Central memory CD8-positive, alpha-beta T cell (primary cell): ENCODE results near the gene ROGDI.

Source experiments
- ATAC-seq: fragments of 150-1000 bp; cut with Tn5 transposase; replicated peaks from 2 replicates; pipeline ENCODE4 v1.10.0; 2022; ENCODE audit warnings: mild to moderate bottlenecking, moderate FRiP score, moderate number of reproducible peaks; ENCODE audit not compliant: poor library complexity, severe bottlenecking; ENCODE audit errors: extremely low read depth
- DNase-seq, 2 donors: peaks; one replicate each; pipeline ENCODE4 v3.0.0; 2021; ENCODE audit warnings: low spot score in 2 of 2
- H3K27ac Mint-ChIP-seq: one replicate; pipeline ENCODE4 v1.8.0; 2022; ENCODE audit warnings: low read depth, mild to moderate bottlenecking, moderate library complexity, mixed read lengths
- H3K27me3 Mint-ChIP-seq: one replicate; pipeline ENCODE4 v1.8.0; 2022; ENCODE audit warnings: mixed read lengths
- H3K36me3 Mint-ChIP-seq: one replicate; pipeline ENCODE4 v1.8.0; 2022; ENCODE audit warnings: mild to moderate bottlenecking, moderate library complexity, mixed read lengths; ENCODE audit not compliant: insufficient read depth
- H3K4me1 Mint-ChIP-seq: one replicate; pipeline ENCODE4 v1.8.0; 2022; ENCODE audit warnings: mixed read lengths
- H3K4me3 Mint-ChIP-seq: one replicate; pipeline ENCODE4 v1.8.0; 2022; ENCODE audit warnings: mild to moderate bottlenecking, moderate library complexity, mixed read lengths
- H3K9me3 Mint-ChIP-seq: one replicate; pipeline ENCODE4 v1.8.0; 2022; ENCODE audit warnings: mixed read lengths

ROGDI gene

GRCh38 chr16:4801962-4802658 lies at the start of gene ROGDI:
TSS of gene ROGDI (minus strand) at chr16:4802633. CDS start at chr16:4802571, 62 bp downstream.
- no peaks in the 10 kb centered on the region for H3K9me3 Mint-ChIP-seq
- H3K27me3 Mint-ChIP-seq = no peaks in the 10 kb centered on the region
- H3K4me1 Mint-ChIP-seq = peaks cover 12% of the 10 kb centered on the region
- H3K36me3 Mint-ChIP-seq = peaks cover 8% of the 10 kb centered on the region
- H3K4me3 Mint-ChIP-seq = peak within 1 kb of the TSS; percentile 87
- DNase-seq (peak; percentile 58 to 64), ATAC-seq (peak; percentile 73)
- H3K27ac Mint-ChIP-seq = peak within 1 kb of the TSS; percentile 68

GRCh38 chr16:4850211-4850610 lies 47.8 kb upstream of the ROGDI start:
- ATAC-seq = no peak
- Mint-ChIP-seq H3K27ac (no peak overlapping the region), H3K4me3 (no peak overlapping the region), H3K9me3 (no peaks in the 10 kb centered on the region), H3K27me3 (no peaks in the 10 kb centered on the region), H3K36me3 (peaks cover 34% of the 10 kb centered on the region), H3K4me1 (peaks cover 53% of the 10 kb centered on the region)
- no peak for DNase-seq

- Mint-ChIP-seq H3K27me3 (no peaks in the 10 kb centered on the region), H3K9me3 (no peaks in the 10 kb centered on the region), H3K4me3 (peak overlapping the region; percentile 94), H3K36me3 (peaks cover 29% of the 10 kb centered on the region), H3K4me1 (peaks cover 54% of the 10 kb centered on the region), H3K27ac (peak overlapping the region; percentile 95)
- DNase-seq (peak; percentile 19 to 33), ATAC-seq (peak; percentile 16)
These were observed 45.5 kb upstream of the ROGDI start for GRCh38 chr16:4847774-4848587.

- H3K4me3 Mint-ChIP-seq = peak within 1 kb of the TSS; percentile 94
- ATAC-seq = peak; percentile 87
- peaks cover 51% of the 10 kb centered on the region for H3K4me1 Mint-ChIP-seq
- H3K36me3 Mint-ChIP-seq = peaks cover 34% of the 10 kb centered on the region
- DNase-seq = peak; percentile 98 to 99
- no peaks in the 10 kb centered on the region for H3K9me3 Mint-ChIP-seq
- H3K27ac Mint-ChIP-seq = peak within 1 kb of the TSS; percentile 95
- H3K27me3 Mint-ChIP-seq = no peaks in the 10 kb centered on the region
These were observed 44.7 kb upstream of the ROGDI start, which contains the start of the genes GLYR1 and UBN1 for GRCh38 chr16:4846901-4847773. TSS of gene GLYR1 (minus strand) at chr16:4847288. CDS start at chr16:4847265, 23 bp downstream. TSS of gene UBN1 (plus strand) at chr16:4847481. CDS start at chr16:4852918, 5,437 bp downstream.

- Mint-ChIP-seq H3K9me3 (no peaks in the 10 kb centered on the region), H3K27me3 (no peaks in the 10 kb centered on the region), H3K36me3 (peaks cover 40% of the 10 kb centered on the region), H3K4me1 (peaks cover 45% of the 10 kb centered on the region), H3K27ac (peak overlapping the region; percentile 95), H3K4me3 (peak overlapping the region; percentile 94)
- DNase-seq (peak in 1 of 2 donors; percentile 18), ATAC-seq (no peak)
These were observed 44.1 kb upstream of the ROGDI start for GRCh38 chr16:4846503-4846900.

- Mint-ChIP-seq H3K27ac (no peak overlapping the region), H3K4me1 (peaks cover 17% of the 10 kb centered on the region), H3K27me3 (no peaks in the 10 kb centered on the region), H3K4me3 (no peak overlapping the region), H3K36me3 (peaks cover 61% of the 10 kb centered on the region), H3K9me3 (no peaks in the 10 kb centered on the region)
- DNase-seq (no peak), ATAC-seq (no peak)
These were observed 38.6 kb upstream of the ROGDI start for GRCh38 chr16:4840984-4841383.

GRCh38 chr16:4839942-4840341 lies 37.5 kb upstream of the ROGDI start:
- no peaks in the 10 kb centered on the region for H3K27me3 Mint-ChIP-seq
- no peak overlapping the region for H3K27ac Mint-ChIP-seq
- no peak overlapping the region for H3K4me3 Mint-ChIP-seq
- peaks cover 62% of the 10 kb centered on the region for H3K36me3 Mint-ChIP-seq
- H3K9me3 Mint-ChIP-seq = no peaks in the 10 kb centered on the region
- DNase-seq (no peak), ATAC-seq (no peak)
- H3K4me1 Mint-ChIP-seq = peaks cover 9% of the 10 kb centered on the region

GRCh38 chr16:4837733-4838501 lies 35.5 kb upstream of the ROGDI start:
- no peak for ATAC-seq
- Mint-ChIP-seq H3K4me1 (peaks cover 9% of the 10 kb centered on the region), H3K27ac (peak overlapping the region; percentile 2), H3K27me3 (no peaks in the 10 kb centered on the region), H3K36me3 (peaks cover 55% of the 10 kb centered on the region), H3K9me3 (no peaks in the 10 kb centered on the region), H3K4me3 (no peak overlapping the region)
- no peak for DNase-seq

GRCh38 chr16:4836727-4837126 lies 34.3 kb upstream of the ROGDI start:
- ATAC-seq (no peak), DNase-seq (no peak)
- H3K36me3 Mint-ChIP-seq = peaks cover 50% of the 10 kb centered on the region
- no peaks in the 10 kb centered on the region for H3K9me3 Mint-ChIP-seq
- peak overlapping the region; percentile 2 for H3K27ac Mint-ChIP-seq
- H3K27me3 Mint-ChIP-seq = no peaks in the 10 kb centered on the region
- H3K4me3 Mint-ChIP-seq = no peak overlapping the region
- H3K4me1 Mint-ChIP-seq = peaks cover 9% of the 10 kb centered on the region

- Mint-ChIP-seq H3K9me3 (no peaks in the 10 kb centered on the region), H3K27ac (no peak overlapping the region), H3K4me3 (no peak overlapping the region), H3K36me3 (peaks cover 51% of the 10 kb centered on the region), H3K27me3 (no peaks in the 10 kb centered on the region), H3K4me1 (peaks cover 11% of the 10 kb centered on the region)
- DNase-seq = no peak
- ATAC-seq = no peak
These were observed 31.2 kb upstream of the ROGDI start for GRCh38 chr16:4833584-4833983.

- H3K27ac Mint-ChIP-seq = no peak overlapping the region
- peaks cover 54% of the 10 kb centered on the region for H3K36me3 Mint-ChIP-seq
- no peak for DNase-seq
- no peak for ATAC-seq
- H3K27me3 Mint-ChIP-seq = no peaks in the 10 kb centered on the region
- no peak overlapping the region for H3K4me3 Mint-ChIP-seq
- peaks cover 11% of the 10 kb centered on the region for H3K4me1 Mint-ChIP-seq
- H3K9me3 Mint-ChIP-seq = no peaks in the 10 kb centered on the region
These were observed 30.4 kb upstream of the ROGDI start for GRCh38 chr16:4832698-4833343.
